NCI-H345 treated with DMSO at 0.1 percent for 48 hours (cell line): ENCODE data around the gene RFXAP.
"Not testable (repeated sequence)": the region's sequence is repeated elsewhere in the genome, so short reads cannot be mapped to it uniquely, and the experiment has no call there.

Source experiments
- DNase-seq: peaks from one replicate; lab custom pipeline; 2025; ENCODE audit not compliant: unreplicated experiment; lab: John Stamatoyannopoulos, UW

Gene RFXAP

GRCh38 chr13:36818804-36819738 is at the start of gene RFXAP:
Gene RFXAP, plus strand, starts transcription at chr13:36819222. Its CDS starts 136 bp downstream, at chr13:36819358.
- peak; percentile 52 for DNase-seq

- no peak for DNase-seq
These were observed 49.5 kb upstream of the RFXAP start for GRCh38 chr13:36769545-36769944.

- DNase-seq = no peak
These were observed 48.3 kb upstream of the RFXAP start for GRCh38 chr13:36770741-36771140.

- DNase-seq = no peak
These were observed 46.2 kb upstream of the RFXAP start for GRCh38 chr13:36772853-36773252.

GRCh38 chr13:36774931-36775330 is 44.1 kb upstream of the RFXAP start:
- no peak for DNase-seq

- no peak for DNase-seq
These were observed 42.8 kb upstream of the RFXAP start for GRCh38 chr13:36776175-36776574.

GRCh38 chr13:36778083-36778671 is 40.8 kb upstream of the RFXAP start:
- DNase-seq = no peak

GRCh38 chr13:36783890-36784289 is 35.1 kb upstream of the RFXAP start:
- DNase-seq = no peak

GRCh38 chr13:36786175-36786574 is 32.8 kb upstream of the RFXAP start:
- not testable (repeated sequence) for DNase-seq

GRCh38 chr13:36787181-36787580 is 31.8 kb upstream of the RFXAP start:
- DNase-seq = no peak

GRCh38 chr13:36788276-36788675 is 30.7 kb upstream of the RFXAP start:
- no peak for DNase-seq

GRCh38 chr13:36789061-36789460 is 30.0 kb upstream of the RFXAP start:
- DNase-seq = no peak

GRCh38 chr13:36789730-36790129 is 29.3 kb upstream of the RFXAP start:
- DNase-seq = no peak

- DNase-seq = no peak
These were observed 24.3 kb upstream of the RFXAP start for GRCh38 chr13:36794706-36795105.

GRCh38 chr13:36795463-36795862 is 23.6 kb upstream of the RFXAP start:
- DNase-seq = no peak

- no peak for DNase-seq
These were observed 23.0 kb upstream of the RFXAP start for GRCh38 chr13:36796052-36796451.

GRCh38 chr13:36801035-36801434 is 18.0 kb upstream of the RFXAP start:
- peak; percentile 16 for DNase-seq

- no peak for DNase-seq
These were observed 14.4 kb upstream of the RFXAP start for GRCh38 chr13:36804588-36804987.

- no peak for DNase-seq
These were observed 12.9 kb upstream of the RFXAP start for GRCh38 chr13:36806102-36806501.

- DNase-seq = no peak
These were observed 11.4 kb upstream of the RFXAP start for GRCh38 chr13:36807616-36808015.

GRCh38 chr13:36813225-36813624 is 5.8 kb upstream of the RFXAP start:
- DNase-seq = no peak

- no peak for DNase-seq
These were observed 4.6 kb upstream of the RFXAP start for GRCh38 chr13:36814465-36814864.
